GM12878 (cell line): ENCODE results near the gene KRTAP20-1.

Experiments
- ASH2L ChIP-seq: fragments of 300-600, 200-600 bp; sonication (generic); IDR thresholded peaks from 2 replicates; pipeline ENCODE4 v1.6.1; 2017; ENCODE audit warnings: low read depth, mild to moderate bottlenecking, borderline replicate concordance
- ESRRA ChIP-seq: IDR thresholded peaks from 2 replicates; pipeline ENCODE4 v1.6.1; 2012; ENCODE audit warnings: mild to moderate bottlenecking, low read length, improper control_type of control experiment
- GABPA ChIP-seq: IDR thresholded peaks from 2 replicates; pipeline ENCODE4 v1.6.1; 2014; ENCODE audit warnings: antibody characterized with exemption, low read depth, mild to moderate bottlenecking, inconsistent platforms
- NFYB ChIP-seq: IDR thresholded peaks from 2 replicates; pipeline ENCODE4 v1.6.1; 2011; ENCODE audit warnings: low read depth, mild to moderate bottlenecking, low read length, improper control_type of control experiment, moderate library complexity; ENCODE audit not compliant: insufficient read depth
- SMC3 ChIP-seq: IDR thresholded peaks from 2 replicates; pipeline ENCODE4 v1.6.1; 2011; ENCODE audit warnings: low read length, improper control_type of control experiment, borderline replicate concordance
- SP1 ChIP-seq: IDR thresholded peaks from one replicate; pipeline ENCODE4 v1.6.1; 2011; ENCODE audit warnings: low read depth, low read length
- SREBF2 ChIP-seq: IDR thresholded peaks from 2 replicates; pipeline ENCODE4 v1.6.1; 2012; ENCODE audit warnings: mild to moderate bottlenecking, low read length
- TARDBP ChIP-seq: IDR thresholded peaks from 2 replicates; pipeline ENCODE4 v1.6.1; 2016; ENCODE audit warnings: borderline replicate concordance
- TCF12 ChIP-seq: IDR thresholded peaks from 2 replicates; pipeline ENCODE4 v1.6.1; 2011; ENCODE audit warnings: low read depth, mild to moderate bottlenecking, low read length
- ZBTB4 ChIP-seq: fragments of 450-650 bp; formaldehyde crosslinking; IDR thresholded peaks from 2 replicates; pipeline ENCODE4 v1.4.0; 2022; ENCODE audit warnings: mild to moderate bottlenecking, moderate library complexity
- TF ChIP-seq, protein P1 (sequence below), 3 experiments: IDR thresholded peaks in 2 of 3; conservative IDR thresholded peaks in 1 of 3; 2 replicates each; pipeline ENCODE4 v1.5.1; 2011; ENCODE audit warnings: low read depth in 3 of 3, low read length in 3 of 3, mild to moderate bottlenecking in 3 of 3, control low read depth in 2 of 3, moderate library complexity in 2 of 3, inconsistent platforms in 1 of 3, mixed read lengths in 1 of 3; ENCODE audit not compliant: control insufficient read depth in 2 of 3, insufficient read depth in 1 of 3; ENCODE audit errors: extremely low read depth in 1 of 3
- TF ChIP-seq, protein P2 (sequence below): IDR thresholded peaks from 2 replicates; pipeline ENCODE4 v1.6.1; 2011; ENCODE audit warnings: low read depth, mild to moderate bottlenecking, low read length, moderate library complexity, borderline replicate concordance; ENCODE audit errors: extremely low read depth
- TF ChIP-seq, protein P3 (sequence below): IDR thresholded peaks from 2 replicates; pipeline ENCODE4 v1.6.1; 2011; ENCODE audit warnings: borderline replicate concordance, low read depth, mild to moderate bottlenecking, moderate library complexity, mixed read lengths, low read length; ENCODE audit not compliant: insufficient read depth; ENCODE audit errors: extremely low read length

GRCh38 chr21:30579346-30579745 is 36.9 kb upstream of the KRTAP20-1 start:
- no peak for TF ChIP-seq ZBTB4 (CRISPR knock-in tag)
- no peak for TF ChIP-seq NFYB
- no peak for TF ChIP-seq SMC3
- no peak for TF ChIP-seq ASH2L
- no peak for TF ChIP-seq SP1
- TF ChIP-seq TARDBP: no peak
- TF ChIP-seq, protein P1, sequence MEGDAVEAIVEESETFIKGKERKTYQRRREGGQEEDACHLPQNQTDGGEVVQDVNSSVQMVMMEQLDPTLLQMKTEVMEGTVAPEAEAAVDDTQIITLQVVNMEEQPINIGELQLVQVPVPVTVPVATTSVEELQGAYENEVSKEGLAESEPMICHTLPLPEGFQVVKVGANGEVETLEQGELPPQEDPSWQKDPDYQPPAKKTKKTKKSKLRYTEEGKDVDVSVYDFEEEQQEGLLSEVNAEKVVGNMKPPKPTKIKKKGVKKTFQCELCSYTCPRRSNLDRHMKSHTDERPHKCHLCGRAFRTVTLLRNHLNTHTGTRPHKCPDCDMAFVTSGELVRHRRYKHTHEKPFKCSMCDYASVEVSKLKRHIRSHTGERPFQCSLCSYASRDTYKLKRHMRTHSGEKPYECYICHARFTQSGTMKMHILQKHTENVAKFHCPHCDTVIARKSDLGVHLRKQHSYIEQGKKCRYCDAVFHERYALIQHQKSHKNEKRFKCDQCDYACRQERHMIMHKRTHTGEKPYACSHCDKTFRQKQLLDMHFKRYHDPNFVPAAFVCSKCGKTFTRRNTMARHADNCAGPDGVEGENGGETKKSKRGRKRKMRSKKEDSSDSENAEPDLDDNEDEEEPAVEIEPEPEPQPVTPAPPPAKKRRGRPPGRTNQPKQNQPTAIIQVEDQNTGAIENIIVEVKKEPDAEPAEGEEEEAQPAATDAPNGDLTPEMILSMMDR (IDR thresholded peaks at IDR 0.05 in 2 of 3, conservative IDR thresholded peaks at IDR 0.05 in 1 of 3; ENCODE audit: control insufficient read depth in 2 of 3, extremely low read depth in 1 of 3, insufficient read depth in 1 of 3, low read depth in 3 of 3, low read length in 3 of 3): no peak
- TF ChIP-seq, protein P2, sequence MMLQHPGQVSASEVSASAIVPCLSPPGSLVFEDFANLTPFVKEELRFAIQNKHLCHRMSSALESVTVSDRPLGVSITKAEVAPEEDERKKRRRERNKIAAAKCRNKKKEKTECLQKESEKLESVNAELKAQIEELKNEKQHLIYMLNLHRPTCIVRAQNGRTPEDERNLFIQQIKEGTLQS: no peak
- TF ChIP-seq ESRRA: no peak
- TF ChIP-seq GABPA: no peak
- TF ChIP-seq SREBF2: no peak
- TF ChIP-seq, protein P3, sequence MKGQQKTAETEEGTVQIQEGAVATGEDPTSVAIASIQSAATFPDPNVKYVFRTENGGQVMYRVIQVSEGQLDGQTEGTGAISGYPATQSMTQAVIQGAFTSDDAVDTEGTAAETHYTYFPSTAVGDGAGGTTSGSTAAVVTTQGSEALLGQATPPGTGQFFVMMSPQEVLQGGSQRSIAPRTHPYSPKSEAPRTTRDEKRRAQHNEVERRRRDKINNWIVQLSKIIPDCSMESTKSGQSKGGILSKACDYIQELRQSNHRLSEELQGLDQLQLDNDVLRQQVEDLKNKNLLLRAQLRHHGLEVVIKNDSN: no peak
- TF ChIP-seq TCF12: no peak
